ENCODE measurements around the gene FBP2. TPM values are rescaled to one million over a fixed set of nuclear protein-coding genes. Genes with fewer than 3 reads are reported as not detected.

FBP2 gene
- total RNA-seq, 1 experiment from 2014 or later = not detected

- TF ChIP-seq EZH2phosphoT487 (IDR thresholded peaks at IDR 0.05; ENCODE audit: borderline replicate concordance) (no peak), JUND (IDR thresholded peaks at IDR 0.05) (no peak), CEBPB (IDR thresholded peaks at IDR 0.05; ENCODE audit: low read depth) (no peak), MAX (IDR thresholded peaks at IDR 0.05) (no peak), EGR1 (IDR thresholded peaks at IDR 0.05; ENCODE audit: low read depth) (no peak), SIN3A (IDR thresholded peaks at IDR 0.05; ENCODE audit: low read depth) (no peak), POLR2A (IDR thresholded peaks at IDR 0.05; ENCODE audit: borderline replicate concordance, extremely low read depth, insufficient read depth, insufficient read length) (no peak), REST (IDR thresholded peaks at IDR 0.05; ENCODE audit: low read depth) (no peak), YY1 (IDR thresholded peaks at IDR 0.05; ENCODE audit: extremely low read depth, insufficient replicate concordance, low read depth, low read length) (no peak), EZH2 (IDR thresholded peaks at IDR 0.05) (no peak), RAD21 (IDR thresholded peaks at IDR 0.05; ENCODE audit: low read depth) (no peak), ATF3 (IDR thresholded peaks at IDR 0.05) (no peak)
- intact Hi-C loops (cut with micrococcal nuclease) = no loop called here
These were observed 32.2 kb upstream of the FBP2 start for GRCh38 chr9:94625835-94626234.

More at GRCh38 chr9:94625835-94626234, 32.2 kb upstream of the FBP2 start:
- H3K9me2 ChIP-seq (ENCODE audit: insufficient read depth) = no peaks in the 10 kb centered on the region
- CTCF ChIA-PET = no interaction called here
- RAD21 ChIA-PET (ENCODE audit: low non-redundant PET in 1 of 2, low total read pairs in 2 of 2, uncharacterized antibody in 2 of 2, unreplicated experiment in 2 of 2) = no interaction called here
- H3K4me2 ChIP-seq (ENCODE audit: low read length) = no peak overlapping the region
- POLR2A ChIA-PET = no interaction called here
- H3K4me1 ChIP-seq (ENCODE audit: control insufficient read depth in 1 of 2, insufficient read depth in 2 of 2, low read length in 2 of 2) = peaks cover 0 to 7% of the 10 kb centered on the region in 2 experiments; a peak in 1 of 4 replicates
- DNase-seq (ENCODE audit: low read depth, low spot score) (no peak), ATAC-seq (no peak)
- no peaks in the 10 kb centered on the region for H3K9me3 ChIP-seq (ENCODE audit: control insufficient read depth in 1 of 2, insufficient read depth in 1 of 2, low read depth in 1 of 2, low read length in 2 of 2)
- no peaks in the 10 kb centered on the region for H4K20me1 ChIP-seq (ENCODE audit: insufficient read depth)
- no peaks in the 10 kb centered on the region for H3K79me2 ChIP-seq (ENCODE audit: insufficient read depth, low read length)
- no TSS peak for BruUV-seq (replicated peaks)
- H3K4me3 ChIP-seq (replicated peaks in 1 of 2; ENCODE audit: low read depth in 1 of 2, low read length in 2 of 2) = no peak overlapping the region
- no peaks in the 10 kb centered on the region for H3K27me3 ChIP-seq (ENCODE audit: insufficient read depth, low read length)
- no peak overlapping the region for H2AFZ ChIP-seq (ENCODE audit: low read depth, low read length, poor library complexity, severe bottlenecking)
- H3K27ac ChIP-seq (ENCODE audit: low read depth, low read length) = no peak overlapping the region
- no peaks in the 10 kb centered on the region for H3K36me3 ChIP-seq (ENCODE audit: control insufficient read depth in 1 of 2, insufficient read depth in 2 of 2, low read length in 2 of 2)
- no peak overlapping the region for H3K9ac ChIP-seq (ENCODE audit: low read length)
